ENCODE measurements around the gene BMPR2.

DNA sequence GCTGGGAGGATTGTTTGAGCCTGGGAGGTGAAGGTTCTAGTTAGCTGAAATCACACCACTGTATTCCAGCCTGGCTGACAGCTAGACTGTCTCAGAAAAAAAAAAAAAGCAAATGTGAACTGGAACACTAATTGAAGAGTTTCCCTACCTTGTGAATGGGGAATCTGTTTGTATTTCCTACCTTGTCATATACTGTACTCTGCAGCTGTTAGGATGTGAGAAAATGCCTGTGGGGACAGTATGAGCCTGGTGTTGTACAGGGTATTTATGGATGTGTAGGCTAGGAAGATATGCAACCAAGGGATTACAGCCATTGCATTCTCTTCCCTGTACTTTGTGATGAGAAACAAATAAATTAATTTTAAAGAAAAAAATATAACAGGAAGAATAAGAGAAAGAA is 145.3 kb downstream of the BMPR2 start:
- TF ChIP-seq, protein P1, sequence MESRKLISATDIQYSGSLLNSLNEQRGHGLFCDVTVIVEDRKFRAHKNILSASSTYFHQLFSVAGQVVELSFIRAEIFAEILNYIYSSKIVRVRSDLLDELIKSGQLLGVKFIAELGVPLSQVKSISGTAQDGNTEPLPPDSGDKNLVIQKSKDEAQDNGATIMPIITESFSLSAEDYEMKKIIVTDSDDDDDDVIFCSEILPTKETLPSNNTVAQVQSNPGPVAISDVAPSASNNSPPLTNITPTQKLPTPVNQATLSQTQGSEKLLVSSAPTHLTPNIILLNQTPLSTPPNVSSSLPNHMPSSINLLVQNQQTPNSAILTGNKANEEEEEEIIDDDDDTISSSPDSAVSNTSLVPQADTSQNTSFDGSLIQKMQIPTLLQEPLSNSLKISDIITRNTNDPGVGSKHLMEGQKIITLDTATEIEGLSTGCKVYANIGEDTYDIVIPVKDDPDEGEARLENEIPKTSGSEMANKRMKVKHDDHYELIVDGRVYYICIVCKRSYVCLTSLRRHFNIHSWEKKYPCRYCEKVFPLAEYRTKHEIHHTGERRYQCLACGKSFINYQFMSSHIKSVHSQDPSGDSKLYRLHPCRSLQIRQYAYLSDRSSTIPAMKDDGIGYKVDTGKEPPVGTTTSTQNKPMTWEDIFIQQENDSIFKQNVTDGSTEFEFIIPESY (IDR thresholded peaks at IDR 0.05) = no peak
- no peak for TF ChIP-seq YY1 (IDR thresholded peaks at IDR 0.05)
- TF ChIP-seq, protein P2, sequence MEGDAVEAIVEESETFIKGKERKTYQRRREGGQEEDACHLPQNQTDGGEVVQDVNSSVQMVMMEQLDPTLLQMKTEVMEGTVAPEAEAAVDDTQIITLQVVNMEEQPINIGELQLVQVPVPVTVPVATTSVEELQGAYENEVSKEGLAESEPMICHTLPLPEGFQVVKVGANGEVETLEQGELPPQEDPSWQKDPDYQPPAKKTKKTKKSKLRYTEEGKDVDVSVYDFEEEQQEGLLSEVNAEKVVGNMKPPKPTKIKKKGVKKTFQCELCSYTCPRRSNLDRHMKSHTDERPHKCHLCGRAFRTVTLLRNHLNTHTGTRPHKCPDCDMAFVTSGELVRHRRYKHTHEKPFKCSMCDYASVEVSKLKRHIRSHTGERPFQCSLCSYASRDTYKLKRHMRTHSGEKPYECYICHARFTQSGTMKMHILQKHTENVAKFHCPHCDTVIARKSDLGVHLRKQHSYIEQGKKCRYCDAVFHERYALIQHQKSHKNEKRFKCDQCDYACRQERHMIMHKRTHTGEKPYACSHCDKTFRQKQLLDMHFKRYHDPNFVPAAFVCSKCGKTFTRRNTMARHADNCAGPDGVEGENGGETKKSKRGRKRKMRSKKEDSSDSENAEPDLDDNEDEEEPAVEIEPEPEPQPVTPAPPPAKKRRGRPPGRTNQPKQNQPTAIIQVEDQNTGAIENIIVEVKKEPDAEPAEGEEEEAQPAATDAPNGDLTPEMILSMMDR (IDR thresholded peaks at IDR 0.05; ENCODE audit: low read depth, low read length, missing input control) = no peak
- TF ChIP-seq GABPA (IDR thresholded peaks at IDR 0.05 in 1 of 2, conservative IDR thresholded peaks at IDR 0.05 in 1 of 2) = no peak
- TF ChIP-seq, protein P3, sequence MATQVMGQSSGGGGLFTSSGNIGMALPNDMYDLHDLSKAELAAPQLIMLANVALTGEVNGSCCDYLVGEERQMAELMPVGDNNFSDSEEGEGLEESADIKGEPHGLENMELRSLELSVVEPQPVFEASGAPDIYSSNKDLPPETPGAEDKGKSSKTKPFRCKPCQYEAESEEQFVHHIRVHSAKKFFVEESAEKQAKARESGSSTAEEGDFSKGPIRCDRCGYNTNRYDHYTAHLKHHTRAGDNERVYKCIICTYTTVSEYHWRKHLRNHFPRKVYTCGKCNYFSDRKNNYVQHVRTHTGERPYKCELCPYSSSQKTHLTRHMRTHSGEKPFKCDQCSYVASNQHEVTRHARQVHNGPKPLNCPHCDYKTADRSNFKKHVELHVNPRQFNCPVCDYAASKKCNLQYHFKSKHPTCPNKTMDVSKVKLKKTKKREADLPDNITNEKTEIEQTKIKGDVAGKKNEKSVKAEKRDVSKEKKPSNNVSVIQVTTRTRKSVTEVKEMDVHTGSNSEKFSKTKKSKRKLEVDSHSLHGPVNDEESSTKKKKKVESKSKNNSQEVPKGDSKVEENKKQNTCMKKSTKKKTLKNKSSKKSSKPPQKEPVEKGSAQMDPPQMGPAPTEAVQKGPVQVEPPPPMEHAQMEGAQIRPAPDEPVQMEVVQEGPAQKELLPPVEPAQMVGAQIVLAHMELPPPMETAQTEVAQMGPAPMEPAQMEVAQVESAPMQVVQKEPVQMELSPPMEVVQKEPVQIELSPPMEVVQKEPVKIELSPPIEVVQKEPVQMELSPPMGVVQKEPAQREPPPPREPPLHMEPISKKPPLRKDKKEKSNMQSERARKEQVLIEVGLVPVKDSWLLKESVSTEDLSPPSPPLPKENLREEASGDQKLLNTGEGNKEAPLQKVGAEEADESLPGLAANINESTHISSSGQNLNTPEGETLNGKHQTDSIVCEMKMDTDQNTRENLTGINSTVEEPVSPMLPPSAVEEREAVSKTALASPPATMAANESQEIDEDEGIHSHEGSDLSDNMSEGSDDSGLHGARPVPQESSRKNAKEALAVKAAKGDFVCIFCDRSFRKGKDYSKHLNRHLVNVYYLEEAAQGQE (IDR thresholded peaks at IDR 0.05) = no peak
- no peak for TF ChIP-seq RAD21 (IDR thresholded peaks at IDR 0.05)

All from liver (tissue), 3 donors.